ENCODE data around the gene ADAMTS3.

- TF ChIP-seq, protein P1, sequence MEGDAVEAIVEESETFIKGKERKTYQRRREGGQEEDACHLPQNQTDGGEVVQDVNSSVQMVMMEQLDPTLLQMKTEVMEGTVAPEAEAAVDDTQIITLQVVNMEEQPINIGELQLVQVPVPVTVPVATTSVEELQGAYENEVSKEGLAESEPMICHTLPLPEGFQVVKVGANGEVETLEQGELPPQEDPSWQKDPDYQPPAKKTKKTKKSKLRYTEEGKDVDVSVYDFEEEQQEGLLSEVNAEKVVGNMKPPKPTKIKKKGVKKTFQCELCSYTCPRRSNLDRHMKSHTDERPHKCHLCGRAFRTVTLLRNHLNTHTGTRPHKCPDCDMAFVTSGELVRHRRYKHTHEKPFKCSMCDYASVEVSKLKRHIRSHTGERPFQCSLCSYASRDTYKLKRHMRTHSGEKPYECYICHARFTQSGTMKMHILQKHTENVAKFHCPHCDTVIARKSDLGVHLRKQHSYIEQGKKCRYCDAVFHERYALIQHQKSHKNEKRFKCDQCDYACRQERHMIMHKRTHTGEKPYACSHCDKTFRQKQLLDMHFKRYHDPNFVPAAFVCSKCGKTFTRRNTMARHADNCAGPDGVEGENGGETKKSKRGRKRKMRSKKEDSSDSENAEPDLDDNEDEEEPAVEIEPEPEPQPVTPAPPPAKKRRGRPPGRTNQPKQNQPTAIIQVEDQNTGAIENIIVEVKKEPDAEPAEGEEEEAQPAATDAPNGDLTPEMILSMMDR (IDR thresholded peaks at IDR 0.05): no peak
- TF ChIP-seq POLR2A (IDR thresholded peaks at IDR 0.05): no peak
Measured at GRCh38 chr4:72394012-72394663, 174.9 kb downstream of the ADAMTS3 start.
